H9 (cell line): Measurements from ENCODE around the gene MFSD6. TPM values are rescaled to one million over a fixed set of nuclear protein-coding genes. Genes with fewer than 3 reads are reported as not detected.

Experiments
- DNase-seq: peaks from one replicate; pipeline ENCODE4 v3.0.0-alpha.2; 2017
- H2AFZ ChIP-seq: one replicate; pipeline ENCODE4 v1.6.1; 2013; ENCODE audit warnings: mild to moderate bottlenecking, low read length, control low read depth, moderate library complexity
- H2AK5ac ChIP-seq: 2 replicates; pipeline ENCODE4 v1.6.1; 2013; ENCODE audit warnings: low read length, control low read depth, mixed read lengths; ENCODE audit not compliant: insufficient read length
- H2BK120ac ChIP-seq: one replicate; pipeline ENCODE4 v1.6.1; 2013; ENCODE audit warnings: low read depth, mild to moderate bottlenecking, low read length, control low read depth, inconsistent platforms; ENCODE audit not compliant: poor library complexity, severe bottlenecking
- H2BK12ac ChIP-seq: 2 replicates; pipeline ENCODE4 v1.6.1; 2013; ENCODE audit warnings: low read length, control low read depth, mixed read lengths, low read depth; ENCODE audit not compliant: insufficient read length
- H2BK15ac ChIP-seq: 2 replicates; pipeline ENCODE4 v1.6.1; 2013; ENCODE audit warnings: low read depth, low read length, control low read depth
- H2BK20ac ChIP-seq: one replicate; pipeline ENCODE4 v1.6.1; 2013; ENCODE audit warnings: low read depth, mild to moderate bottlenecking, low read length, control low read depth, inconsistent platforms; ENCODE audit not compliant: poor library complexity, severe bottlenecking
- H2BK5ac ChIP-seq: 2 replicates; pipeline ENCODE4 v1.6.1; 2013; ENCODE audit warnings: low read length, control low read depth, mixed read lengths; ENCODE audit not compliant: insufficient read length
- H3K14ac ChIP-seq: 2 replicates; pipeline ENCODE4 v1.6.1; 2013; ENCODE audit warnings: low read length, control low read depth; ENCODE audit not compliant: insufficient read depth
- H3K18ac ChIP-seq: 2 replicates; pipeline ENCODE4 v1.6.1; 2013; ENCODE audit warnings: low read depth, mild to moderate bottlenecking, mixed read lengths, low read length, control low read depth; ENCODE audit not compliant: insufficient read length
- H3K23ac ChIP-seq: 2 replicates; pipeline ENCODE4 v1.6.1; 2013; ENCODE audit warnings: low read length, control low read depth, mixed read lengths, low read depth; ENCODE audit not compliant: insufficient read length
- H3K23me2 ChIP-seq: 2 replicates; pipeline ENCODE4 v1.6.1; 2013; ENCODE audit warnings: low read depth, mild to moderate bottlenecking, mixed read lengths, low read length, control low read depth; ENCODE audit not compliant: insufficient read length, poor library complexity, severe bottlenecking
- H3K27ac ChIP-seq: 2 replicates; pipeline ENCODE4 v1.5.1; 2013; ENCODE audit warnings: low read length, control low read depth, mixed read lengths, low read depth; ENCODE audit not compliant: insufficient read length
- H3K27me3 ChIP-seq: 2 replicates; pipeline ENCODE4 v1.6.1; 2013; ENCODE audit warnings: low read length, control low read depth, inconsistent platforms; ENCODE audit not compliant: insufficient read depth
- H3K4ac ChIP-seq: 2 replicates; pipeline ENCODE4 v1.6.1; 2013; ENCODE audit warnings: low read depth, mild to moderate bottlenecking, control low read depth, inconsistent platforms, low read length, moderate library complexity
- H3K4me1 ChIP-seq: 2 replicates; pipeline ENCODE4 v1.6.1; 2013; ENCODE audit warnings: low read length, control low read depth, inconsistent platforms; ENCODE audit not compliant: insufficient read depth
- H3K4me2 ChIP-seq: 2 replicates; pipeline ENCODE4 v1.6.1; 2013; ENCODE audit warnings: low read length, control low read depth, mixed read lengths; ENCODE audit not compliant: insufficient read length, insufficient read depth
- H3K56ac ChIP-seq: 2 replicates; pipeline ENCODE4 v1.6.1; 2013; ENCODE audit warnings: low read depth, mild to moderate bottlenecking, mixed read lengths, low read length, control low read depth; ENCODE audit not compliant: insufficient read length
- H3K79me1 ChIP-seq: 2 replicates; pipeline ENCODE4 v1.6.1; 2013; ENCODE audit warnings: low read depth, mild to moderate bottlenecking, moderate library complexity, low read length, control low read depth, inconsistent platforms; ENCODE audit not compliant: insufficient read depth, poor library complexity, severe bottlenecking
- H3K79me2 ChIP-seq: 2 replicates; pipeline ENCODE4 v1.6.1; 2013; ENCODE audit warnings: low read length, control low read depth, inconsistent platforms; ENCODE audit not compliant: insufficient read depth
- H3K9ac ChIP-seq: 2 replicates; pipeline ENCODE4 v1.6.1; 2013; ENCODE audit warnings: low read length, control low read depth, mixed read lengths; ENCODE audit not compliant: insufficient read length; ENCODE audit errors: extremely low read depth
- H3K9me3 ChIP-seq: one replicate; pipeline ENCODE4 v1.6.1; 2013; ENCODE audit warnings: low read depth, low read length, inconsistent platforms; ENCODE audit not compliant: control insufficient read depth
- H3T11ph ChIP-seq: one replicate; pipeline ENCODE4 v1.6.1; 2013; ENCODE audit warnings: mild to moderate bottlenecking, low read length, control low read depth, inconsistent platforms
- H4K20me1 ChIP-seq: one replicate; pipeline ENCODE4 v1.6.1; 2013; ENCODE audit not compliant: control insufficient read depth, insufficient read length, insufficient read depth
- H4K5ac ChIP-seq: 2 replicates; pipeline ENCODE4 v1.6.1; 2013; ENCODE audit warnings: low read depth, mild to moderate bottlenecking, mixed read lengths, low read length, control low read depth; ENCODE audit not compliant: insufficient read length
- H4K8ac ChIP-seq: replicated peaks from 2 replicates; pipeline ENCODE4 v1.6.1; 2013; ENCODE audit warnings: low read length, control low read depth, mixed read lengths, low read depth; ENCODE audit not compliant: insufficient read length
- H4K91ac ChIP-seq: 2 replicates; pipeline ENCODE4 v1.6.1; 2013; ENCODE audit warnings: low read depth, mild to moderate bottlenecking, moderate library complexity, mixed read lengths, low read length, control low read depth; ENCODE audit not compliant: insufficient read length
- H3K27ac Mint-ChIP-seq, 3 experiments: 2 replicates in 2 of 3; 3 replicates in 1 of 3; pipeline ENCODE4 v1.8.0; 2020 to 2021; ENCODE audit warnings: mixed read lengths in 3 of 3, mild to moderate bottlenecking in 1 of 3, moderate library complexity in 1 of 3
- H3K27me3 Mint-ChIP-seq: 2 replicates; pipeline ENCODE4 v1.8.0; 2021; ENCODE audit warnings: low read depth, mild to moderate bottlenecking, moderate library complexity, mixed read lengths
- H3K36me3 Mint-ChIP-seq, 3 experiments: 2 replicates in 2 of 3; 3 replicates in 1 of 3; pipeline ENCODE4 v1.8.0; 2020 to 2021; ENCODE audit warnings: low read depth in 3 of 3, mixed read lengths in 3 of 3; ENCODE audit not compliant: insufficient read depth in 1 of 3
- H3K4me1 Mint-ChIP-seq, 2 experiments: 2 replicates each; pipeline ENCODE4 v1.8.0; 2020; ENCODE audit warnings: mixed read lengths in 2 of 2
- H3K4me3 Mint-ChIP-seq, 2 experiments: 2 replicates in 1 of 2; 3 replicates in 1 of 2; pipeline ENCODE4 v1.8.0; 2020 to 2021; ENCODE audit warnings: mild to moderate bottlenecking in 2 of 2, mixed read lengths in 2 of 2, moderate library complexity in 1 of 2
- H3K9me3 Mint-ChIP-seq, 2 experiments: 2 replicates in 1 of 2; 3 replicates in 1 of 2; pipeline ENCODE4 v1.8.0; 2020; ENCODE audit warnings: mild to moderate bottlenecking in 2 of 2, mixed read lengths in 2 of 2, moderate library complexity in 1 of 2
- WGBS: extraction: QIAGEN DNeasy Blood & Tissue Kit; methylation state at CpG from one replicate; pipeline ENCODE4 v1.1.7; 2013; ENCODE audit warnings: missing lambda C conversion rate, low lambda C conversion rate, mixed read lengths; ENCODE audit not compliant: insufficient read length; ENCODE audit errors: extremely low coverage; 5-methylcytosine and 5-hydroxymethylcytosine counted together
- total RNA-seq: library from RNA; stranded (reverse); gene quantifications from 2 replicates; pipeline ENCODE4 v1.2.1, GENCODE V29; 2021
- TF ChIP-seq, protein P1 (sequence below): fragments of 200-600 bp; sonication (generic); conservative IDR thresholded peaks from 3 replicates; pipeline ENCODE4 v1.8.0; 2021; ENCODE audit warnings: antibody characterized with exemption, mild to moderate bottlenecking

MFSD6 gene
- total RNA-seq, 1 experiment from 2014 or later: 4.0 TPM

DNA sequence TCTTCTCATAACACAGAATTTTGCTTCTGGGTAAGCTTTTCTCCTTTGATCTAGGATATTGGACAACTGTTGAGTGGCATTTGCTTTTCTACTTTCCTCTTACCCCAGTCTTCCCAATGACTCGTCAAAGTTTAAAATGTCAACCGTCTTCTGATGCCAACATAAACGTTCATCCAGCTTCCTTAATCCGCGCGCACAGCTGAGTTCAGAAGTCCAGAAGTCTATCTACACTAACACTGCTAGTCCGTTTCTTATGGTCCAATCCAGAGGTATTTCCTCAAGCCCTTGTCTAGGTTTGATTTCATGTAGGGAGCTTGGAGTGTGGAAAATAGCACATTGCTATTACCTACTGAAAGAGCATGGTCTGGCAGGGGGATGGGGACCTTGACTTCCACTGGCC lies 48.7 kb downstream of the MFSD6 start:
- Histone ChIP-seq H3K27ac (no peak overlapping the region), H3K23ac (no peak overlapping the region), H2BK15ac (no peak overlapping the region), H3K4me2 (no peak overlapping the region), H4K8ac (no peak overlapping the region), H3K9me3 (no peaks in the 10 kb centered on the region), H2AK5ac (no peak overlapping the region), H4K20me1 (no peaks in the 10 kb centered on the region), H3K14ac (no peak overlapping the region), H2BK20ac (no peak overlapping the region), H3K18ac (no peak overlapping the region), H3K4ac (no peak overlapping the region), H3K27me3 (no peaks in the 10 kb centered on the region), H3K9ac (no peak overlapping the region), H2BK5ac (no peak overlapping the region), H4K5ac (no peak overlapping the region), H4K91ac (no peak overlapping the region), H3K56ac (no peak overlapping the region), H2BK120ac (no peak overlapping the region), H2BK12ac (no peak overlapping the region), H3K4me1 (no peaks in the 10 kb centered on the region), H3K79me1 (no peaks in the 10 kb centered on the region), H2AFZ (no peak overlapping the region), H3K23me2 (no peaks in the 10 kb centered on the region), H3K79me2 (no peaks in the 10 kb centered on the region), H3T11ph (no peak overlapping the region)
- H3K27me3 Mint-ChIP-seq: no peaks in the 10 kb centered on the region
- WGBS: no CpG with 5 or more reads among the region's 7 CpGs
- H3K4me1 Mint-ChIP-seq: no peaks in the 10 kb centered on the region
- no peaks in the 10 kb centered on the region for H3K9me3 Mint-ChIP-seq
- H3K27ac Mint-ChIP-seq: no peak overlapping the region
- H3K4me3 Mint-ChIP-seq: no peak overlapping the region
- DNase-seq: no peak
- H3K36me3 Mint-ChIP-seq: no peaks in the 10 kb centered on the region
- TF ChIP-seq, protein P1, sequence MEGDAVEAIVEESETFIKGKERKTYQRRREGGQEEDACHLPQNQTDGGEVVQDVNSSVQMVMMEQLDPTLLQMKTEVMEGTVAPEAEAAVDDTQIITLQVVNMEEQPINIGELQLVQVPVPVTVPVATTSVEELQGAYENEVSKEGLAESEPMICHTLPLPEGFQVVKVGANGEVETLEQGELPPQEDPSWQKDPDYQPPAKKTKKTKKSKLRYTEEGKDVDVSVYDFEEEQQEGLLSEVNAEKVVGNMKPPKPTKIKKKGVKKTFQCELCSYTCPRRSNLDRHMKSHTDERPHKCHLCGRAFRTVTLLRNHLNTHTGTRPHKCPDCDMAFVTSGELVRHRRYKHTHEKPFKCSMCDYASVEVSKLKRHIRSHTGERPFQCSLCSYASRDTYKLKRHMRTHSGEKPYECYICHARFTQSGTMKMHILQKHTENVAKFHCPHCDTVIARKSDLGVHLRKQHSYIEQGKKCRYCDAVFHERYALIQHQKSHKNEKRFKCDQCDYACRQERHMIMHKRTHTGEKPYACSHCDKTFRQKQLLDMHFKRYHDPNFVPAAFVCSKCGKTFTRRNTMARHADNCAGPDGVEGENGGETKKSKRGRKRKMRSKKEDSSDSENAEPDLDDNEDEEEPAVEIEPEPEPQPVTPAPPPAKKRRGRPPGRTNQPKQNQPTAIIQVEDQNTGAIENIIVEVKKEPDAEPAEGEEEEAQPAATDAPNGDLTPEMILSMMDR: no peak
